Esophagus muscularis mucosa (tissue), 3 donors: ENCODE results near the gene RFPL1.

Experiments
- POLR2A ChIP-seq: fragments of 450-650 bp; IDR thresholded peaks from one replicate; pipeline ENCODE4 v1.6.1; 2017; ENCODE audit warnings: antibody characterized with exemption, moderate library complexity, mild to moderate bottlenecking, low read depth
- TF ChIP-seq, protein P1 (sequence below), 3 experiments: fragments of 200-600 bp in 2 of 3; fragments of 450-650 bp in 1 of 3; sonication (generic) in 2 of 3; IDR thresholded peaks; one replicate each; pipeline ENCODE4 v1.5.1; 2017 to 2019; ENCODE audit warnings: antibody characterized with exemption in 3 of 3, mild to moderate bottlenecking in 2 of 3, moderate library complexity in 1 of 3

DNA sequence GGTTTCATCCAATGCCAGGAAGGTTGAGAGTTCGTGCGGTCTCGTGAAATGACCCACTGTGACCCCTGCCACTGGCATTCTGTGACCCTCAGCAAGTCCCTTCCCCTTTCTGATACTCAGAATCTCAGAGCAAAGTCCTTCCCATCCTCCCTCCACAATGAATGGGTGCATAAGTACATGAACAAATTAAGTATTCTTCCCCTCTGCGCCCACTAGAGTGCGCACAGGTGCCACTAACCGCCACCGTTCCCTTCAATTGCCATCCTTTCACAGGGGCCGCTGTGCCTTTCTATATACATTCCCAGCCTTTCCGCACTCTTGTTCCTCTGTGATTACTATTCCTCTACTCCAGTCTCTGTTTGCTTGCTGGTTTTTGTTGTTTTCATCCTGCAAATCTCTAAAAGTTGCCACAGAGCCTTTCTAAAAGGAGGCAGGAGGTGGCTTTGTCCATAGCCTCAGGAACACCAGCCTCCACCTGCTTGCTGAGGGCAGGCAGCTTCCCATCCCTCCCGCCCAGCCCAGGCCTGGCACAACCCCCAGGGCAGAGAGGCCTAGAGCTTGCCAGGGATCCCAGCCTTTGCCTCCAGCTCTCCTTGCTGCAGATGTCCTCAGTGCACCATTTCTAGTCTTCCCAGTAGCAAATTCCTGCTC, 43.3 kb upstream of the RFPL1 start:
- no peak for TF ChIP-seq POLR2A
- TF ChIP-seq, protein P1, sequence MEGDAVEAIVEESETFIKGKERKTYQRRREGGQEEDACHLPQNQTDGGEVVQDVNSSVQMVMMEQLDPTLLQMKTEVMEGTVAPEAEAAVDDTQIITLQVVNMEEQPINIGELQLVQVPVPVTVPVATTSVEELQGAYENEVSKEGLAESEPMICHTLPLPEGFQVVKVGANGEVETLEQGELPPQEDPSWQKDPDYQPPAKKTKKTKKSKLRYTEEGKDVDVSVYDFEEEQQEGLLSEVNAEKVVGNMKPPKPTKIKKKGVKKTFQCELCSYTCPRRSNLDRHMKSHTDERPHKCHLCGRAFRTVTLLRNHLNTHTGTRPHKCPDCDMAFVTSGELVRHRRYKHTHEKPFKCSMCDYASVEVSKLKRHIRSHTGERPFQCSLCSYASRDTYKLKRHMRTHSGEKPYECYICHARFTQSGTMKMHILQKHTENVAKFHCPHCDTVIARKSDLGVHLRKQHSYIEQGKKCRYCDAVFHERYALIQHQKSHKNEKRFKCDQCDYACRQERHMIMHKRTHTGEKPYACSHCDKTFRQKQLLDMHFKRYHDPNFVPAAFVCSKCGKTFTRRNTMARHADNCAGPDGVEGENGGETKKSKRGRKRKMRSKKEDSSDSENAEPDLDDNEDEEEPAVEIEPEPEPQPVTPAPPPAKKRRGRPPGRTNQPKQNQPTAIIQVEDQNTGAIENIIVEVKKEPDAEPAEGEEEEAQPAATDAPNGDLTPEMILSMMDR (IDR thresholded peaks at IDR 0.05), result peak; percentile 71 to 84 (median 76)
